Gastrocnemius medialis (tissue), 4 donors: ENCODE results near the gene CAMK2D. TPM values are rescaled to one million over a fixed set of nuclear protein-coding genes. Genes with fewer than 3 reads are reported as not detected.
A peak's percentile ranks its signal among the peaks of the same experiment; 100 is the strongest.

Experiments
- ATAC-seq, 2 donors: fragments of 150-250 bp; one replicate each; pipeline ENCODE4 v1.9.1; 2016
- DNase-seq, 2 donors: peaks; one replicate each; pipeline ENCODE4 v3.0.0-alpha.2; 2019
- H3K27ac ChIP-seq, 4 donors: fragments of 200-600 bp; sonication (generic); 1 replicate in 1 of 4; 2 replicates in 3 of 4; pipeline ENCODE4 v1.5.1; 2016 to 2018; ENCODE audit warnings: mild to moderate bottlenecking in 2 of 4, moderate library complexity in 1 of 4
- H3K27me3 ChIP-seq, 3 donors: fragments of 200-600 bp; sonication (generic) in 2 of 3; 1 replicate in 1 of 3; 2 replicates in 2 of 3; pipeline versions ENCODE4 v1.5.1 to v1.6.0; 2016 to 2019; ENCODE audit warnings: mild to moderate bottlenecking in 1 of 3, moderate library complexity in 1 of 3
- H3K36me3 ChIP-seq, 2 donors: fragments of 200-600 bp; sonication (generic) in 1 of 2; one replicate each; pipeline ENCODE4 v1.5.1; 2017 to 2018
- H3K4me1 ChIP-seq, 2 donors: fragments of 200-600 bp; sonication (generic) in 1 of 2; one replicate each; pipeline ENCODE4 v1.5.1; 2016 to 2017; ENCODE audit warnings: mild to moderate bottlenecking in 2 of 2
- H3K4me3 ChIP-seq, 4 donors: fragments of 200-600 bp; sonication (generic) in 3 of 4; 1 replicate in 1 of 4; 2 replicates in 3 of 4; pipeline ENCODE4 v1.5.1; 2016 to 2019; ENCODE audit warnings: mild to moderate bottlenecking in 2 of 4
- H3K9me3 ChIP-seq, 3 donors: fragments of 200-600 bp; sonication (generic) in 2 of 3; 1 replicate in 1 of 3; 2 replicates in 2 of 3; pipeline ENCODE4 v1.5.1; 2016 to 2019
- CTCF ChIP-seq, 5 experiments: fragments of 450-650 bp in 3 of 5; fragments of 200-600 bp in 2 of 5; sonication (generic) in 2 of 5; IDR thresholded peaks in 4 of 5; conservative IDR thresholded peaks in 1 of 5; 1 replicate in 4 of 5; 2 replicates in 1 of 5; pipeline ENCODE4 v1.5.1; 2016 to 2019; ENCODE audit warnings: antibody characterized with exemption in 5 of 5, mild to moderate bottlenecking in 3 of 5, moderate library complexity in 3 of 5
- POLR2A ChIP-seq, 2 donors: fragments of 450-650 bp; IDR thresholded peaks; one replicate each; pipeline ENCODE4 v1.6.1; 2017; ENCODE audit warnings: antibody characterized with exemption in 2 of 2, mild to moderate bottlenecking in 2 of 2, moderate library complexity in 2 of 2
- in situ Hi-C, 4 donors: fragments of 200-750 bp; cut with MboI; loops; one replicate each; pipeline versions ENCODE4 v1.15.0 to v1.8.0; 2017; ENCODE audit warnings: low sequenced_read_pairs in 4 of 4
- intact Hi-C: fragments of 100-400 bp; cut with DNase I; formaldehyde crosslinking; loops from one replicate; pipeline ENCODE4 v1.15.1; 2023; ENCODE audit warnings: low total_unique reads
- total RNA-seq, 4 donors: library from RNA; depleted of rRNA; stranded (reverse); fragments of >200 nt; gene quantifications; one replicate each; pipeline versions ENCODE4 v1.1.0 to v1.2.3, GENCODE V29; 2016

CAMK2D gene
- total RNA-seq, 4 donors from 2014 or later = 73.2 to 149 (median 119) TPM

DNA sequence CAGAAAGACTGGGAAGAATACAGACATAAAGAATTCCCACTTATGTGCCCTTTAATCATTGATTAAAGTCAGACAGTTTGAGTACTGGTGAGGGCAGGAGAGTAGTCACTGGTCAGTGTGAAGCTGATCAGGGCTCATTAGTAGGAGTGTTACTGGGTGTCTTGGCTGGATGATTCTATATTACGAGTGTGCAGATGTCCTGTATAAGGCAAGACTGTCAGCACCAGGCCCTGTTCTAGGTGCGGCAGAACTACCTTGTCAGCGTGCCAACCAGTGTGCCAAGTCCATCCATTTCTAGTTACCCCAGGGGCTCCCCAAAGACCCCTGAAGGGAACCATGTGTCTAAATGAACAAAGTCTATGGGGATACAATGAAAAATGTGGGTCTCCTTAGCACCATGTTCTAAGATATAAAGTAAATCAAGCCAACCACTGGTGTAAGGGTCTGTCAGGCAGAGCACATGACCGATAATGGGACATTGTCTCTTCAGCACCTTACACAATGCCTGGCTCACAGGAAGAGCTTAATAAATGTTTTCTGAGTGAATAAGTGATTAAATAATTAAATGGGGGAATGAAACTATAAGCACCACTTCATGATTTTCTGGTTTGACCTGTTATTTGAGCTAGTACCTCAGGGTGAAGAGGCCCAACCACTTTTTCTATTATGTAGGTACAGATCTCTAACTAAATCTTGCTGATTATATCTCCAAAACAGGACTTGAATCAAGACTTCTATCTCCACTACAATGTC lies 205.0 kb downstream of the CAMK2D start:
- TF ChIP-seq CTCF (IDR thresholded peaks at IDR 0.05 in 4 of 5, conservative IDR thresholded peaks at IDR 0.05 in 1 of 5) (no peak), POLR2A (IDR thresholded peaks at IDR 0.05) (no peak)
- peak in 1 of 2 donors; percentile 32 for ATAC-seq
- no peak for DNase-seq
- in situ Hi-C loops (no loop called here), intact Hi-C loops (no loop called here)
- peak overlapping the region in 1 of 4 donors; percentile 21 for H3K4me3 ChIP-seq
- peaks cover 0 to 2% of the 10 kb centered on the region in 2 donors for H3K36me3 ChIP-seq
- H3K27ac ChIP-seq = peak overlapping the region; percentile 42 to 73 (median 61)
- no peaks in the 10 kb centered on the region for H3K27me3 ChIP-seq
- H3K4me1 ChIP-seq = peaks cover 9 to 18% of the 10 kb centered on the region in 2 donors
- no peaks in the 10 kb centered on the region for H3K9me3 ChIP-seq

- Histone ChIP-seq H3K9me3 (no peaks in the 10 kb centered on the region), H3K27me3 (no peaks in the 10 kb centered on the region), H3K4me3 (peak overlapping the region in 1 of 4 donors; percentile 21), H3K27ac (peak overlapping the region; percentile 42 to 73 (median 61)), H3K4me1 (peaks cover 9 to 18% of the 10 kb centered on the region in 2 donors), H3K36me3 (peaks cover 0 to 7% of the 10 kb centered on the region in 2 donors)
- intact Hi-C loops (no loop called here), in situ Hi-C loops (no loop called here)
- ATAC-seq (peak in 1 of 2 donors; percentile 71), DNase-seq (no peak)
- TF ChIP-seq POLR2A (IDR thresholded peaks at IDR 0.05) = no peak
- TF ChIP-seq CTCF (IDR thresholded peaks at IDR 0.05 in 4 of 5, conservative IDR thresholded peaks at IDR 0.05 in 1 of 5) = no peak
These were observed 205.7 kb downstream of the CAMK2D start for GRCh38 chr4:113555868-113556267.

GRCh38 chr4:113553082-113553481 lies 208.5 kb downstream of the CAMK2D start:
- intact Hi-C loops (no loop called here), in situ Hi-C loops (no loop called here)
- H3K9me3 ChIP-seq = no peaks in the 10 kb centered on the region
- H3K27me3 ChIP-seq = no peaks in the 10 kb centered on the region
- no peak for TF ChIP-seq POLR2A (IDR thresholded peaks at IDR 0.05)
- no peak for TF ChIP-seq CTCF (IDR thresholded peaks at IDR 0.05 in 4 of 5, conservative IDR thresholded peaks at IDR 0.05 in 1 of 5)
- H3K4me3 ChIP-seq = no peak overlapping the region
- no peak for DNase-seq
- no peak overlapping the region for H3K27ac ChIP-seq
- H3K36me3 ChIP-seq = peaks cover 0 to 7% of the 10 kb centered on the region in 2 donors
- ATAC-seq = no peak
- peaks cover 21 to 26% of the 10 kb centered on the region in 2 donors for H3K4me1 ChIP-seq

DNA sequence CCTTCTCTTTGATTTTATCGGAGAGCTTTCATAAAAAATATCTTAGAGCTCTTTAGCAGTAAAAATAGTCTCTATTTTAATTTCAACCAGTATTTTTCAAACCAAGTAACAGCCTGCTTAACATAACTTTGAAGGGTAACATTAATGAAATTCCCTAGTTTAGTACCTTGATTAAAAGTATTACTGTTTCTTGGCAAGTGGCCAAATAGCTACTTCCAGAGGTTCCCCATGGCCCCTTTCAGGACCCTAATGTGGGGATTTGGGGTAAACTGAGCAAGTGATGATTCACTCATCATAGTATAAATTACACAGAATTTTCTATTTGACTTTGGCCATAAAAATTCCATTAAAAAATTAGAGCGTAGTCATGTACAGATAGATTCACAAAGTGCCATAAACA lies 211.0 kb downstream of the CAMK2D start:
- ATAC-seq = no peak
- H3K4me1 ChIP-seq = peaks cover 16 to 22% of the 10 kb centered on the region in 2 donors
- intact Hi-C loops = no loop called here

More for the DNA sequence above, 211.0 kb downstream of the CAMK2D start:
- no peaks in the 10 kb centered on the region for H3K9me3 ChIP-seq
- peaks cover 0 to 11% of the 10 kb centered on the region in 2 donors for H3K36me3 ChIP-seq
- H3K27ac ChIP-seq = peak overlapping the region in 2 of 4 donors; percentile 13 to 20
- TF ChIP-seq CTCF (IDR thresholded peaks at IDR 0.05 in 4 of 5, conservative IDR thresholded peaks at IDR 0.05 in 1 of 5) = no peak
- no peak for TF ChIP-seq POLR2A (IDR thresholded peaks at IDR 0.05)
- H3K27me3 ChIP-seq = no peaks in the 10 kb centered on the region
- in situ Hi-C loops = no loop called here
- H3K4me3 ChIP-seq = no peak overlapping the region
- no peak for DNase-seq
